Left kidney (tissue), 2 donors: ENCODE data around the gene SDF2L1. TPM values are rescaled to one million over a fixed set of nuclear protein-coding genes. Genes with fewer than 3 reads are reported as not detected.
"Not testable (repeated sequence)": the region's sequence is repeated elsewhere in the genome, so short reads cannot be mapped to it uniquely, and the experiment has no call there.

Source experiments
- DNase-seq: peaks from one replicate; pipeline ENCODE4 v3.0.0-alpha.2; 2013
- polyA plus RNA-seq: library from polyadenylated mRNA; unstranded; fragments of 120-200 nt; gene quantifications from one replicate; pipeline ENCODE4 v1.2.1, GENCODE V29; 2013; ENCODE audit not compliant: insufficient read length

The SDF2L1 gene
- polyA plus RNA-seq, 1 donor: 13.1 TPM

DNA sequence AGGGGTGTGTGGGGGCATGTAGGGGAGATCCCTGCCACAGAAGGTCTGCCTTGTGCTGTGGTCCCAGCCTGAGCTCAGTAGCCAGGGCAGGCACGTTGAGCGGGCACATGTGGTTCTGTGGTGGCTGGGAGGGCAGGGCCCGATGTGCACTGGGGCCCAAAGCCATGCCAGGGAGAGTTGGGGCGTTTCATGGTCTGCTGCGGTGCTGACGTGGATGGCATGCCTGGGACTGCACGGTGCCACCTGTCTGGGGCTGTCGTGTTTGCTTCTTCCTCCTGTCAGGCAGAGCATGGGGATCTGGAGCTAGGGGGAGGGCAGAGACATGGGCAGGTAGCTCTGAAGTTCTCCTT is 43.0 kb downstream of the SDF2L1 start:
- no peak for DNase-seq

DNA sequence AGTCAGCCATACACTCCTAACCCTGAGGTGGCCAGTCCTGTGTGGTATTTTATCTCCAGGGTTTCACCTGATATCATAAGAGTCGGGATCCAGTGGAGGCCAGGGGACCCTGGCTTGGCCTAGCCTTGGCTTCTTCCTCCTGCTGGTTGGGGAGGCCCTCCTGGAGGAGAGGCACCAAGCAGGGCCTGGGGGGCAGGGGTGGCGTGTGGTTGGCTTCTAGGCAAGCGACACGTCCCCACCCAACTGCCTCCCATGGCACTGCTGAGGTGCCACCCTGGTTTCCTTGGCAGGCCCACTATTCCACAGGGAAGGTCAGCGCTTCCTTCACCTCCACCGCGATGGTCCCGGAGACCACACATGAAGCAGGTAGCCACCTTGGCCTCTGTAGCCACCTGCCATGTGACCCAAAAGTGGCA is 44.1 kb downstream of the SDF2L1 start:
- DNase-seq: no peak

DNA sequence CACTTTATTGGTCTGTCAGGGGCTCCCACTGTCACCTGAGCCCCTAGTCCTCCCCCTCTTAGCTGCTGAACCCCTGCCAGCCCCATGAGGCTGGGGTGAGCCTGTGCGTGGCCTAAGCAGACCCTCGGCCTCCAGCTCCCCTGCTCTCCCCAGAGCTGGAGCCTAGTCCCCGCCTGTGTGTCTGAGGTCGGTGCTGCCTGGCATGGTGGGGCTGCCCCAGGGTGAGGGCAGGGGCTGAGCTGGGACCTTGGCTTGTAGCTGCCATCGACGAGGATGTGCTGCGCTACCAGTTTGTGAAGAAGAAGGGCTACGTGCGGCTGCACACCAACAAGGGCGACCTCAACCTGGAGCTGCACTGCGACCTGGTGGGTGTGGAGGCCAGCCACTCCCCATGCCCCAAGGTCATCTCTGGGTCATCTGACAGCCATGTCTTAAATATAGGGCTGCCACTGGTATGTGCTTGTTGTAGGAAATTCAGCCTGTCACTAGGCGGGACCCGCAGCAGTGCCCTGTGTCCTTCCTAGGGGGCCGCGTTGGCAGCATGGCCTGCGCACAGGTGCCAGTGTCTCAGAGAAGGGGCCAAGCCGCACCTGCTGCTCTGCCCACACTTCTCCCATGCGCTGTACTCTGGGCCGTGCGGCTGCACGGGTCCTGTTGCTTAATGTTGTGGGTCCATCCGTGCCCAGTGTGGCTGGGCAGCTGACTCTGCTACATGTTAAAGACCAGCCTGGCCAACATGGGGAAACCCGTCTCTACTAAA is 44.7 kb downstream of the SDF2L1 start:
- no peak for DNase-seq

DNA sequence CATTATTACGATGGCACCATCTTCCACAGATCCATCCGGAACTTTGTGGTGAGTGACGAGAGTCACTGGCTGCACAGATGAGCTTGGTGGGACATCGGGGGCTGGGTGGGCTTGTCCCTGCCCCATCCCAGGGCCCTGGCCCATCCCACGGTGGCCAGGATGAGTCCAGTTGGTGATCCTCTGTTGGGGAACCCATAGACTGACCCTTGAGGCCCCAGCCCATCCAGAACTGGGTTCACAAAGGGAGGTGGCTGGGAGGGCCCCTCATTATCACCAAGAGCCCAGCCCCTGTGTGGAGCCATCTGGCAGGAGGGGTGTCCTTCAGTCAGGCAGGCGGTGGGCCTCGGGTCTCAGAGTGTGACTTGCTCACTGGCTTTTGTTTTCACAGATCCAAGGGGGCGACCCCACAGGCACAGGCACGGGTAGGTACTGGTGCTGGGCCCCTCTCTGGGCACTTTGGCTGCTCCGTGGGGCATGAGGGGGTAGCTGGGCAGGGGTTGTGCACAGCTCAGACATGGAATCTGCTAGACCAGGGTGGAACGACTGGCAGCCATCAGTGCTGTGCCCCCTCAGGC is 45.7 kb downstream of the SDF2L1 start:
- no peak for DNase-seq

DNA sequence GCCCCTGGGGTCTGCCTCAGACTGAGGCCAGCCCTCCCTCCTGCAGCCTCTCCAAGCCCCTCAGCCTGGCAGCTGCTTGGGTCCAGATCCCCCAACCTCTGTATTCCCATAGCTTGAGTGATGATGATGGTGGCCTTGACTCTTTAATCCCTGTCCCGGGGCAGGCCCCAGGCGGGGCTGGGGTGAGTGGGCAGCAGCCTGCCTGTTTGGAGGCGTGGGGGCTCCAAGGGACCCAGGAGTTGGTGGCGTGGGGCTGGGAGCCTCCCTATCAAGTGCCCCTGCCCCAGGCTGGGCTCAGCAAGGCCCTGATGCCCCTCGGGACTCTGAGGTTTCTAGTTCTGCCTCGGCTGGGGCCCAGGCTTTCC is 46.2 kb downstream of the SDF2L1 start:
- no peak for DNase-seq

DNA sequence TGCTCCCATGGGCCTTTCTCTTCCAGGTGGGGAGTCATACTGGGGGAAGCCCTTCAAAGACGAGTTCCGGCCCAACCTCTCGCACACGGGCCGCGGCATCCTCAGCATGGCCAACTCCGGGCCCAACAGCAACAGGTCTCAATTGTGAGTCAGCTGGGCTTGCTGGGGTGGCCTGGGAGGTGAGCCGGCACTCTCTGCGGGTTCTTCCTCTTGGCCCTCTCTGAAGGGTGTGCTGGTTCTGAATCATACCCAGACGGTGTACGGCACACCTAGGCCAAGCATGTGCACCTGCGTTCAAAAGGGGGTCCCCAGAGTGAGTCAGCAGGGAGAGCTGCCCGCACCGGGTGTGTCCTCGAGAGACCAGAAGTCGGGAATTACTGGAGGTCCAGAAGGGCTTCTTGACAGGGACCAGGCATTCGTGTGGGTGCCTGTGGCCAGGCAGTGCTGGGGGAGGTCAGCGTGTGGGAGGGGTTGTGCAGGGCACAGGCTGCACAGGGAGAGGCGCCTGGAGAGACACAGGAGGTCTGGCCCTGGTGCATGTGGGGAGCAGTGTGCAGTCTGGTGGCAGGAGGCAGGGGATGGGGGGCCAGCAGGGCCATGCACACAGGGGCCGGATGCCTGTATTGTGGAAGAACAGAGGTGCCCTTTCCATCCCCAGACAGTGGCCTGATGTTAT is 46.7 kb downstream of the SDF2L1 start:
- no peak for DNase-seq

DNA sequence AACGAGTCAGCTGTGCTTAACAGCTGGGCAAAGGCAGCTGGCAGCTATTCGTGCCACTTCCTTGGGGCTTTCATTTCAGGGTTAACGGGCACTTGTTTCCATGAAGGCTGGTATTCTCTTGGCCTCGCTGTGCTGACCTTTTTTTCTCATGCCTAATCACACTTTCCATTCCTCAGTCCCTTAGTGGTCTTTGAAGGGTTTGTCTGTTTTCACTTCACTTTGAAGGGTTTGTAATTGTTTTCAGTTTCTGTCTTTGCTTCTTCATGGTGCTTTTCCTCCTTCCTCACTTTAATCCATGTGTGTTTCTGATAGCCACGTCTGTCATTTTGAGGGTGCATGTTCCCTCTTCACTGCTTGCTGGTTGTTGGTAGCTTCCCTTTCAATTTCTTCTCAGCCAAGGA is 48.3 kb downstream of the SDF2L1 start:
- no peak for DNase-seq

DNA sequence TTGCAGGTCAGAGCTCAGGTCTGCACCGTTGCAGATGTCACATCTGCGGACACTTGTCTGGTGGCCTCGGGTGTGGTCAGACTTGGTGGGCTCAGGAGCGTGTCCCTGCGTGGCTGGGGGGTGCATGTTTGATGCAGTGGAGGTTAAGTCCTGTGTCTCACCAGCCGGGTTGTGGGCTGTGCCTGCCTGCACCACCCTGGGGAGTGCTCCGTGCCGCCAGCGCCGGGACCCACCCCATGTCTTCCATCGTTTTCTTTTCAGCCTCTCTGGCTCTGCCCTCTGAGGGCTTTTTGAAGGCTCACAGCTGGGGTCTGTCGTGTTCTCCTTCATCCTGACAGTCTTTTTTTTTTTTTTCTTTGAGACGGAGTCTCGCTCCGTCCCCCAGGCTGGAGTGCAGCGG is 49.7 kb downstream of the SDF2L1 start:
- no peak for DNase-seq

DNA sequence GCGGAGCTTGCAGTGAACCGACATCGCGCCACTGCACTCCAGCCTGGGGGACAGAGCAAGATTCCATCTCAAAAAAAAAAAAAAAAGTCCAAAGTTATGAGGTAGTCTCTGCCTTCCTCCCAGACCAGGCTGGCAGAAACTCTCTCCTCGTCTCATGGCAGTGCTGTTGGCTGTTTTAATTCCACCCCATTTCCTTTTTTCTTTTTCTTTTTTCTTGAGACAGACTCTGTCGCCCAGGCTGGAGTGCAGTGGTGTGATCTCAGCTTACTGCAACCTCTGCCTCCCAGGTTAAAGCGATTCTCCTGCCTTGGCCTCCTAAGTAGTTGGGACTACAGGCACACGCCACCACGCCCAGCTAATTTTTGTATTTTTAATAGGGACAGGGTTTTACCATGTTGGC is 50.8 kb downstream of the SDF2L1 start:
- DNase-seq: not testable (repeated sequence)

DNA sequence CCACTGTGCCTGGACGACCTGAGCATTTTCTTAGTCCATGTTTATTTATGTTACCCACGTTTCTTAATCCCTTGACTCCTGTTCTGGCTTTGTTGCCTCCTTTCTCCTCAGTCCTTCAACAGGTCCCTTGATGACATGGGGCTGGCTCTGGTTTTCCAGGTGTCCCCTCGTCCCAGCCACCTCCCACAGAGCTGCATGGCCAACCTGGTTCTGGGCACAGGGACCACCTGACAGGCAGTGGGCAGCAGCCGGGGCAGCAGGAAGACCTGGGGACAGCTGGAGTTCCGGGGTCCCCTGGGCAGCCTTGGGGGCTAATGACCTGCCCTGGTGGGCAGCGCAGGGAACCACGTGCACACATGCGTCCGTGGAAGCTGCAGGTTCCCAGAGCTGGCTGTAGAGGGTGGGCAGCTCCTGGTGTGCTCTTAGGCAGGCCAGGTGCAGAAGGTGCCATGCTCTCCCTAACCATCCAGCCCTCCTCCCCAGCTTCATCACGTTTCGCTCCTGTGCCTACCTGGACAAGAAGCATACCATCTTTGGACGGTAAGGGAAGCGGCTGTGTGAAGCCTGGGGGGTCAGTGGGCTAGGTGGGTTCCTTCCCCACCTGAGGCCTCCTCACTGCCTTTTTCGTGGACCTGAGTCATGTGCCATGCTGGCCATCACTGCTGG is 51.4 kb downstream of the SDF2L1 start:
- DNase-seq: no peak

Other genes starting within 250 kb of the SDF2L1 start
- 9.7 TPM for gene HIC2, start 224.9 kb upstream of the SDF2L1 start, polyA plus RNA-seq
- 1.8 TPM for gene TMEM191C, start 174.9 kb upstream of the SDF2L1 start, polyA plus RNA-seq
- gene RIMBP3C, start 90.8 kb upstream of the SDF2L1 start, polyA plus RNA-seq: 0.20 TPM
- 53.8 TPM for gene UBE2L3, start 74.6 kb upstream of the SDF2L1 start, polyA plus RNA-seq
- gene YDJC, start 12.3 kb upstream of the SDF2L1 start, polyA plus RNA-seq: 8.8 TPM
- 0.58 TPM for gene CCDC116, start 9.5 kb upstream of the SDF2L1 start, polyA plus RNA-seq
- gene PPIL2, start 23.7 kb downstream of the SDF2L1 start, polyA plus RNA-seq: 42.0 TPM
- gene YPEL1, start 93.5 kb downstream of the SDF2L1 start, polyA plus RNA-seq: 20.9 TPM
- 142 TPM for gene MAPK1, start 225.3 kb downstream of the SDF2L1 start, polyA plus RNA-seq